Measurements from ENCODE around the gene HDAC6. TPM values are rescaled to one million over a fixed set of nuclear protein-coding genes. Genes with fewer than 3 reads are reported as not detected.
"Not testable (repeated sequence)": the region's sequence is repeated elsewhere in the genome, so short reads cannot be mapped to it uniquely, and the experiment has no call there.

HDAC6 gene
- total and polyA plus RNA-seq, 2 of the 13 experiments (the other 11 are each of a cell fraction or from before 2014, with no cell fraction given): 80.4 to 93.6 TPM

- POLR2A ChIA-PET: interaction anchor here (1.1 kb wide), 1 partner anchor 45 kb away, joined by 3 read pairs; the partner anchor contains the start of genes PQBP1 and TIMM17B
These were observed 51.0 kb downstream of the HDAC6 start for GRCh38 chrX:48852857-48853256.

GRCh38 chrX:48853494-48853893 is 51.6 kb downstream of the HDAC6 start:
- H3K36me3 ChIP-seq (replicated peaks in 1 of 2; ENCODE audit: control insufficient read depth in 1 of 2, insufficient read depth in 2 of 2, low read length in 2 of 2); DNase-seq (ENCODE audit: low spot score); H3K4me3 ChIP-seq (replicated peaks in 1 of 3; ENCODE audit: insufficient read depth in 1 of 3, low read depth in 2 of 3, low read length in 3 of 3); H3K9me3 ChIP-seq (ENCODE audit: low read length); H2AFZ ChIP-seq (ENCODE audit: low read length); in situ Hi-C loops (cut with HindIII; ENCODE audit: extremely low pct_ligation_motif_present, low pct_unique_long_range_greater_than_20kb); FAIRE-seq; H3K9ac ChIP-seq (ENCODE audit: insufficient read depth, low read depth, low read length); intact Hi-C loops (cut with micrococcal nuclease; ENCODE audit: unreplicated experiment); CTCF ChIA-PET (ENCODE audit: low intra/inter-chr PET ratio, low total read pairs); BruUV-seq (replicated peaks); POLR2A ChIA-PET; H3K27me3 ChIP-seq (ENCODE audit: control insufficient read depth in 1 of 2, insufficient read depth in 2 of 2, low read length in 2 of 2); H3K27ac ChIP-seq (ENCODE audit: extremely low read length, insufficient read depth, low read length); H4K20me1 ChIP-seq (ENCODE audit: insufficient read depth, low read length); H3K79me2 ChIP-seq (ENCODE audit: insufficient read depth, low read length); H3K4me2 ChIP-seq (ENCODE audit: low read depth, low read length); ATAC-seq: not testable (repeated sequence)
- H3K4me1 ChIP-seq (ENCODE audit: insufficient read depth, low read length): peaks cover 23% of the 10 kb centered on the region; the same call in 1 of the 2 replicates

More at GRCh38 chrX:48852857-48853256, 51.0 kb downstream of the HDAC6 start:
- in situ Hi-C loops (cut with HindIII; ENCODE audit: extremely low pct_ligation_motif_present, low pct_unique_long_range_greater_than_20kb) (no loop called here), intact Hi-C loops (cut with micrococcal nuclease; ENCODE audit: unreplicated experiment) (no loop called here)
- WGBS (ENCODE audit: low lambda C conversion rate): 60% methylated on average over 3 of the region's 7 CpGs
- Histone ChIP-seq H3K27me3 (ENCODE audit: control insufficient read depth in 1 of 2, insufficient read depth in 2 of 2, low read length in 2 of 2) (no peaks in the 10 kb centered on the region), H3K27ac (ENCODE audit: extremely low read length, insufficient read depth, low read length) (no peak overlapping the region), H3K9me3 (ENCODE audit: low read length) (no peaks in the 10 kb centered on the region), H3K9ac (ENCODE audit: insufficient read depth, low read depth, low read length) (no peak overlapping the region), H3K4me3 (replicated peaks in 1 of 3; ENCODE audit: insufficient read depth in 1 of 3, low read depth in 2 of 3, low read length in 3 of 3) (no peak overlapping the region), H4K20me1 (ENCODE audit: insufficient read depth, low read length) (no peaks in the 10 kb centered on the region), H2AFZ (ENCODE audit: low read length) (no peak overlapping the region), H3K4me1 (ENCODE audit: insufficient read depth, low read length) (peaks cover 23% of the 10 kb centered on the region; the same call in 1 of the 2 replicates), H3K36me3 (replicated peaks in 1 of 2; ENCODE audit: control insufficient read depth in 1 of 2, insufficient read depth in 2 of 2, low read length in 2 of 2) (no peaks in the 10 kb centered on the region), H3K79me2 (ENCODE audit: insufficient read depth, low read length) (no peaks in the 10 kb centered on the region), H3K4me2 (ENCODE audit: low read depth, low read length) (no peak overlapping the region)
- CTCF ChIA-PET (ENCODE audit: low intra/inter-chr PET ratio, low total read pairs): no interaction called here
- DNase-seq (ENCODE audit: low spot score): no peak
- no peak for FAIRE-seq
- TF ChIP-seq KDM5B (CRISPR knock-in tag; IDR thresholded peaks at IDR 0.05; ENCODE audit: borderline replicate concordance) (no peak), ZNF614 (CRISPR knock-in tag; IDR thresholded peaks at IDR 0.05; ENCODE audit: borderline replicate concordance) (no peak), NFATC3 (CRISPR knock-in tag; IDR thresholded peaks at IDR 0.05) (no peak), GTF2F1 (IDR thresholded peaks at IDR 0.05; ENCODE audit: low read length) (no peak), ZNF761 (CRISPR knock-in tag; conservative IDR thresholded peaks at IDR 0.05) (no peak), CEBPG (CRISPR knock-in tag; IDR thresholded peaks at IDR 0.05) (no peak), ZNF639 (CRISPR knock-in tag; conservative IDR thresholded peaks at IDR 0.05) (no peak), ZNF841 (CRISPR knock-in tag; IDR thresholded peaks at IDR 0.05; ENCODE audit: borderline replicate concordance) (no peak), ZKSCAN5 (CRISPR knock-in tag; IDR thresholded peaks at IDR 0.05) (no peak), ZNF576 (CRISPR knock-in tag; IDR thresholded peaks at IDR 0.05) (no peak), ZNF275 (CRISPR knock-in tag; IDR thresholded peaks at IDR 0.05; ENCODE audit: borderline replicate concordance) (no peak)
- ATAC-seq: no peak
- BruUV-seq (replicated peaks): no TSS peak

Measured in HepG2 (cell line).